ENCODE data around the gene OBP2A.
"Not testable (repeated sequence)": the region's sequence is repeated elsewhere in the genome, so short reads cannot be mapped to it uniquely, and the experiment has no call there.

Gene OBP2A, protein sequence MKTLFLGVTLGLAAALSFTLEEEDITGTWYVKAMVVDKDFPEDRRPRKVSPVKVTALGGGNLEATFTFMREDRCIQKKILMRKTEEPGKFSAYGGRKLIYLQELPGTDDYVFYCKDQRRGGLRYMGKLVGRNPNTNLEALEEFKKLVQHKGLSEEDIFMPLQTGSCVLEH

DNA sequence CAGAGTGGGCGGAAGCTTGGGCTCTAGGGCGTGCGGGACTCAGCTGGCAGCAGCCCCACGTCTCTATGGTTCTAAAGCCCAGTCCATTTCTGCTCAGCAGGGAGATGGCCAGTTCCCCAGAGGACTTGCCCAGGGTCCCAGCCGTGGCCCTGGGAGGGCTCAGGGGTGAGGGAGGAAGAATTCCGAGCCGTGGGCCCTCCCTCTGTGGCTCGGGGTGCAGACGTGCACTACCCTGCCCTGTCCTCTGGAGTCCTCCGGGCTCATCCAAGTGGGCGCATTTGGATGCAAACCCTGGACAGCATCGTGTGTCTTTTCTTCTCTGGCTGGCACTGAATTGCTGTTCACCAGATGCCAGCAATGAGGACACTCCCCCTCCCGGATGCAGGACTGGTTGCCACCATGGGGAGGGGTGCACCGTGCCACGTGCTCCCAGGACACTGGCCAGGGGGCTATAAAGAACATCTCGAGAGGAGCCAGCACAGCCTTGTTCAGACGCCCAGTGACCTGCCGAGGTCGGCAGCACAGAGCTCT lies at the start of gene OBP2A:
TSS of gene OBP2A (plus strand) at position 481 of the 531 bp plus-strand sequence. CDS start 55 bp downstream, outside the sequence.
- not testable (repeated sequence) for DNase-seq (ENCODE audit: low read depth)

DNA sequence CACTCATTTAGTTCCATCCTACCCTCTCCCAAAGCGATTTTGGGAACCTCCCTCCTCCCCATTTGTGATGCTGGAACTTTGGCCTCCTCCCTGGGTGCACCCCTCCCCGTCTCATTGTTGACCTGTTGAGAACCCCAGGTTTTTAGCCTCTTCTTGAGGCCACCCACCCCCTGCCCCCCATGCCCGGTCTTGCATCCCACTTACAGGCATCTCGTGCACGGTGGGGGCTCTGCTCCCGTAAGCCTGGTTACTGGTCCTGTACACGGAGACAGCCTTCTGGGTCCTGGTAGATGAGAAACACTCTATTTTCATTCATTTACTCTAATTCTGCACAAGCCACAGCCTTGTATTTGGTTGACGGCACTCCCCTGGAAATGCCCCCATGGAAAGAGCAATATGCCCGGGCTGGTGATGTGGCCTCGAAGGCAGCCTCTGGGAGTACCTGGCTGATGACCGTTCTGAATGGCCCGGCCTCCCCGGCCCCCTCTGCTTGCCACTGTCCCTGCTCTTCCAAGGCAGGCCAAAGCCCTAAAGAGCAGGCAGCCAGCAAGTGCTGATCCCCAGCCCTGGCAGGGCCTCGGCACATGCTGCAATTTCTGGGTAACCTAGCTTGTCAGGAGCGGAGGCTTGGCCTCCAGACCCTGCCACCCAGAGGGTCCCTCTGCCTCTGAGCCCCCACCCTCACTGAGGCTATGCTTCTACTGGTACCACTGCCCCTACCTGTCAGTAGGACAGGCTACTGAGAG lies 47.4 kb upstream of the OBP2A start:
- no peak for DNase-seq (ENCODE audit: low read depth)

DNA sequence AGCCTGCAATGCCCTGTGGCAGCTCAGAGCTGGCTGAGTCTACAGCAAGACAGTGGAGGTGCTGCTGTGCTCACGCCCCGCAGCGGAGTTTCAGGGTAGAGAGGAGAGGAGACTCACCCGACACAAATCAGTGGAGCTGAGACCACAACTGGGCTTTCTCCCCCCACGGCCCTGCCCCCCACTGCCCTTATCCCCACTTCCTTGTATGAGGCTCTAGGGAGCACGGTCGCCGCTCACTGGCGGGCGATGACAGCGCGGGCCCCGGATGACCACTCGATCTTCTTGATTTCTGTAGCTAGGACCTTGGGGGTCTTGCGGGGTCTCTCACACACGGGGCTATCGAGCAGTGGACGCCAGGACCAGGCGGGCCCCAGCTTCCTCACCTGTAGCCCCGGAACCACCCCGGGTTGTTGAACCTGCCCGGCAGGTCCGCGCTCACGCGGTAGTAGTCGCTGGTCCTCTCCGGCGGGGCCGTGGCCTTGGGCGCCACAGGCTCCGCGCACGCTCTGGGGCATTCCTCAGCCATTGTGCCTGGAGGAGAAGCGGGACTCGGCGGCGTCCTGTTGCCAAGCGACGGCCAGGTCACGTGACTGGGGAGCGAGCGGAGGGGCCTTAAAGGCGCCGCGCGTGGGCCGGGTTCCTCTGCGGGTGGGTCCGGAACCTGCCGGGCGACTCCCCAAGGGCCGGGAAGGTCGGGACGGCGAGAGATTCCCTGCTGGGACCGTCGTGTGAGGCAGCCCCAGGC lies 46.4 kb upstream of the OBP2A start:
- DNase-seq (ENCODE audit: low read depth) = peak; percentile 73

DNA sequence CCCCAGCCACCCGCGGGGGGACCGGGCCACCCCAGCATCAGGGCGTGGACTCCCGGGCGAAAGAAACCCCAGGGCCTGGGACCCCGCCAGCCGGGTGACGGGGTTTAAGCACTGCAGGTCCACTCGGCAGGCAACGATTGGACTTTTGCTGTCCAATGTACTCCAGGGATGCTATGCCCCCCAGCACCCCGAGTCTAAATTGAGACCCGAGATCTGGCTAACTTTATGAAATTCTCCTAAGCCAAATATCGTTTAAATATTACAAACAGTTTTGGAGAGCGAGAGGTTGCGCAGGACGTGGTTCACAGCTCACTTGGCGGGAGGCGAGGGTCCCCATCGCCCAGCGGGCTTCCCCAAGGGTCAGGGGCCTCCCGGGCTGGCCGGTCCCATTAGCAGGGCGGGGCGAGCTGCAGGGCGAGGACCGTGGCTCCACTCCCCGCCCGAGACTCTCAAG lies 45.8 kb upstream of the OBP2A start:
- DNase-seq (ENCODE audit: low read depth) = no peak

DNA sequence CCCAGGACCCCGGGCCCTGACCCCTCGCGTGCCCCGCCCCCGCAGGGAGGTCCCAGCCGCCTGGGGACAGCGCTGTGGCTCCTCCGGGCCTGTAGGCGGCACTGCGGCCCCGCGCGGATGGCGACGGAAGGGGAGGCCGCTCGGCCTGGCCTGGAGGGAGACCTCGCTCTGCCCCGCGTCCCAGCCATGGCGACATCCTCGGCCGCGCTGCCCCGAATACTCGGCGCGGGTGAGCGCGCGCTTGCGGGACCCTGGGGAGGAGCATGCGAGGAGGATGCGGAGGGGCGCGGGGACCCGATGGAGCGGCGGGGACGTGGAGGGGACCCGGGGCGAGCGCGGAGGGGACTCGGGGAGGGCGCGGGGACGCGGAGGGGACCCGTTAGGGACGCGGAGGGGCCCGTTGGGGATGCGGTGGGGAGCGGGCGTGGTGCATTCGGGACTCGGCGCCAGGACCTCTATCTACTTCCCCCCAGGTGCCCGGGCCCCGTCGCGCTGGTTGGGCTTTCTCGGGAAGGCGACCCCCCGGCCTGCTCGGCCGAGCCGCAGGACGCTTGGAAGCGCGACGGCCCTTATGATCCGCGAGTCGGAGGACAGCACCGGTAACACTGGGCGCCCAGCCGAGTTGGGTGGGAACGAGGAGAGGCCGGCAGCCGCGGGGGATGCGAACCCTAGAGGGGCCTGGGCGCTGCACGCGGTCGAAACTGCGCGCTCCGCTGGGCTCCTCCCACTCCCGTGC lies 45.2 kb upstream of the OBP2A start, which contains the start of gene MRPS2:
TSS of gene MRPS2 (plus strand) at position 158 of the 736 bp plus-strand sequence. CDS start at position 187, 29 bp downstream.
- DNase-seq (ENCODE audit: low read depth) = peak; percentile 76

DNA sequence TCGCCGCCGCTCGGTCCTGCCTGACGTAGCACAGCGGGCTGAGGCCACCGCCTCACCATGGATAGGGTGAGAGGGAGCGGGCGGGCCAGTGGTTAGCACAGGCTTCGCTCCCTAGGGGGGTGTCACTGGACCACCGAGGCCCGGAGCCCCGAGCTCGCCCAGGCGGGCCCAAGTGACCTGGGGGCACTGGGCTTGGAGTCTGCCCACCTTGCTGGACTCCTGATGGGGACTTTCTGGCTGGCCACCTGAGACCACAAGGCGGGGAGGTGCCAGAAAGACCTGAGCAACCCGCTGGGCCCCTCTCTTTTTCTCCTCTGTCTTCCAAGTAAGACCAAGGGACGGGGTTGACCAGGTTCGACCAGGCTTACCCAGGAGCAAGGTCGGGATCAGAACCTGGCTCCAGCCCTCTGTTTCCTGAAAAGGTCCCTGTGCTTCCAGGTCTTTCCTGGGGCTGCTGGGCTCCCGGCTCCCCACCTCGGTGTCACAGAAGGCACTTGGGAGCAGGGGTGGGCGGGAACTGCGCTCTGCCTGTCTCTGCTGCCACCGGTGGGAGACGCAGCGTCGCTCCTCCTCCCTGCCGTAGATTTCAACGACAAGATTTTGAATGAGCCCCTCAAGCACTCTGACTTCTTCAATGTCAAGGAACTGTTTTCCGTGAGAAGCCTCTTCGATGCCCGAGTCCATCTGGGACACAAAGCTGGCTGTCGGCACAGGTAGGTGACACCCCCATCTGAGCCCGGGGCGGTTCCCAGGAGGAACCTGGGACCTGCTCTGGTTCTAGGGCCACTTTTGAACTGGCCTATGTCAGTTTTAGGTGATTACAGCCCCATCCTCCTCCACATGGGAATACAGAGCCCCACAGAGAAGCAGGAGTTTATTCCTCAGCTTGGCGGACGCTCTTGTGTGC lies 44.4 kb upstream of the OBP2A start:
- no peak for DNase-seq (ENCODE audit: low read depth)

DNA sequence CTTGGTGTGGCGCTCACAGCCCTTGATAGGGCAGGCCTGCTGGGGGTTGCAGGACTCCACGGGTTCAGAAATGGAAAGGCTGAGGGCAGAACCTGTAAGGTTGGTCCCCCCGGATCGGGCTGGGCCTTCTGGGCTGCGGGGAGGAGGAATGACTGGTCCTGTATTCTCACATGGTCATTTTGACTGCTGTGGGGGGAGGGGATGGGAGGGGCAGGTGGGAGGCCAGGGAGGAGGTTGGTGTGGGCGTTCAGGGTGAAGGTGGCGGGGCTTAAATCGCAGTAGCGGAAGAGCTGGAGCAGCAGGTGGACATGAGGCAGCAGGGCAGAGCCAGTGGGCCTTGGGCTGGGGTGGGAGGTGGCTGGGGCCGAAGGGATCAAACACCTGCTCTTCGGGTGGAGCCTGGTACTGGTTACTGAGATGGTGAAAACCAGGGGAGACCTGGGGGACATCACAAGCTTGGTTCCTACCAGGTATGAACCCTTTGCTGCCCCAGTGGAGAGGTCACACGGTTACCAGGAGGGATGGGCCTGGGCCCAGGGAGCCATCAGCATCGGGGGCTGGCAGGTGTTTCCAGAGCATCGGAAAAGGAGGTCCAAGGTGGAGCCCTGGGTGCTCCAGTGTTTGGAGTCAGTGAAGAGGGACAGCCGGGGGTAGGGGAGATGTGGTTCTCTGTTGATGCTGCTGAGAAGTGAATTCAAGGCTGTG lies 43.6 kb upstream of the OBP2A start:
- DNase-seq (ENCODE audit: low read depth) = no peak

DNA sequence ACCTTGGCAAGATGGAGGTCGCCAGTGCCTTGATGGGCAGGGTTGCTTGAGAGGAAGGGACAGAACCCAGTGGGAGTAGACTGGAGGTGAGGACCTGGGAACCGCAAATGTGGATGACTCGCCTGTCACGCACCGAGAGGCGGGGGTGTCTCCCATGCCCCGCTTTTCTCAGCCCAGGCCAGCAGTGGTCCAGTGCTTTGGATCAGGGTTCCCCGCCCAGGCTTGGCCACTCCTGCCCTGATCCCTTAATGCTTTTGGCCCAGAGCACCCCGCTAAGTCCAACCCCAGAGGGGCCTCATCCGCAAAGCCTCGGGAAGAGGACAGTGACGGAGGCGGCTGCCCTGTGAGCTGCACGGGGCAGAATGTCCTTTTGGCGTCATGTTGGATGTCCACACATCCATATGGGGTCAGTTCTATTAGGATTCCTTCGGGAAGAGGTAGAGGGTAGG lies 43.0 kb upstream of the OBP2A start:
- no peak for DNase-seq (ENCODE audit: low read depth)

DNA sequence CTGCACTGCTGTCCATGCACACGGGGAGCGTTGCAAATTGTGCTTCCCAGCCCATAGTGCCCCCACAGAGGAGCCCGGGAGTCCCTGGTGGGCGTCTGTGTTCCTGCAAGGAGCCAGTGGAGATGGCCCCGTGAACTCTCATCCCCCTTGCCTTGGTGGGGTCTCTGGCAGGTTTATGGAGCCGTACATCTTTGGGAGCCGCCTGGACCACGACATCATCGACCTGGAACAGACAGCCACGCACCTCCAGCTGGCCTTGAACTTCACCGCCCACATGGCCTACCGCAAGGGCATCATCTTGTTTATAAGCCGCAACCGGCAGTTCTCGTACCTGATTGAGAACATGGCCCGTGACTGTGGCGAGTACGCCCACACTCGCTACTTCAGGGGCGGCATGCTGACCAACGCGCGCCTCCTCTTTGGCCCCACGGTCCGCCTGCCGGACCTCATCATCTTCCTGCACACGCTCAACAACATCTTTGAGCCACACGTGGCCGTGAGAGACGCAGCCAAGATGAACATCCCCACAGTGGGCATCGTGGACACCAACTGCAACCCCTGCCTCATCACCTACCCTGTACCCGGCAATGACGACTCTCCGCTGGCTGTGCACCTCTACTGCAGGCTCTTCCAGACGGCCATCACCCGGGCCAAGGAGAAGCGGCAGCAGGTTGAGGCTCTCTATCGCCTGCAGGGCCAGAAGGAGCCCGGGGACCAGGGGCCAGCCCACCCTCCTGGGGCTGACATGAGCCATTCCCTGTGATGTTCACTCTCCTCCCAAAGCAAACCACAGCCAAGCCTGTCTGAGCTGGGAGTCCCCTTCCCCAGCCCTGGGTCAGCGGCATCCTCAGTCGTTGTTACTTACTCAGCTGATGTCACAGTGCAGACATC lies 42.3 kb upstream of the OBP2A start:
- no peak for DNase-seq (ENCODE audit: low read depth)

DNA sequence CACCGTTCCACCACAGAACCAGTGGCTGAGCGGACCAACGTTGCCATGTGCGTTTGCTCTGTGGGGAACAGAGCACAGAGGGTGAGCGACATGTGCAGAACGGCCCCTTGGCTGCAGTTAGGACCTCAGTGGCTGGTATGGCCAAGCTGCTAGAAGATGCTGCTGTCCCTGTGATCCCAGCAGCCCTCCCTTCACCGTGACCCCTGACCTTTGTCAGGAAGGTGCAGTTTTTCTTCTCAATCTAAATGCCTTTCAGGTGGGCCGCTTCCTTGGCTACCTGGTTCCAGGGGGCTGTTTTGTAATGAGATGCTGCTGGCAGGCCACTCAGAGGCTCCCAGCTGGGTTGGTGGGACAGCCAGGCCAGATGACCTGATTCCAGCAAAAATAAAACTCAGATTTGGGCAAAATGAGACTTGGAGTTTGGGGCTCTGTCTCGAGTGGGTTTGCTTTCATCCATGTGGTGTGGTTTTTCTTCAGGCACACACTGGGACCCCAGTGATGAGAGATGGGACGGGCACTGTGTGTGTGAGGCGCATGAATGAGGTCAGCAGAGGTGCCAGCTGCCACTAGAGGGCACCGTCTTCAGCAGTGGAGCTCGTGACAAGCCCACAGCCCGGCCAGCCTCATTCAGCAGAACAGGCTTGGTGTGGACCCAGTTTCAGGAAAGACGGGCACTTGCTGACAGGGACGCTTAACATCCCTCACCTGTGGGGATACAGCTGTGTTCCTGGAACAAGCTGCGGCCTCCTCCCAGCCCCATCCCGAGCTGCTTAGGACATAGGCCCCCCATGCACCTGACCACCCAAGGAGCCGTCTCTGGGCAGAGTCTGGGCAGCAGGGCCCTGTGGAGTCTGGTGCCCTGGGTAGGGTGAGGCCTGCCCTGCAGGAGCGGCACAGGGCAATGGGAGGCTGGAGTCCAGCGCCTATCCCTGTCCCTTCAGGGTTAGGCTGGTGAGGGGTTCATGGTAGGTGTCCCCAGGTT lies 41.4 kb upstream of the OBP2A start:
- no peak for DNase-seq (ENCODE audit: low read depth)

DNA sequence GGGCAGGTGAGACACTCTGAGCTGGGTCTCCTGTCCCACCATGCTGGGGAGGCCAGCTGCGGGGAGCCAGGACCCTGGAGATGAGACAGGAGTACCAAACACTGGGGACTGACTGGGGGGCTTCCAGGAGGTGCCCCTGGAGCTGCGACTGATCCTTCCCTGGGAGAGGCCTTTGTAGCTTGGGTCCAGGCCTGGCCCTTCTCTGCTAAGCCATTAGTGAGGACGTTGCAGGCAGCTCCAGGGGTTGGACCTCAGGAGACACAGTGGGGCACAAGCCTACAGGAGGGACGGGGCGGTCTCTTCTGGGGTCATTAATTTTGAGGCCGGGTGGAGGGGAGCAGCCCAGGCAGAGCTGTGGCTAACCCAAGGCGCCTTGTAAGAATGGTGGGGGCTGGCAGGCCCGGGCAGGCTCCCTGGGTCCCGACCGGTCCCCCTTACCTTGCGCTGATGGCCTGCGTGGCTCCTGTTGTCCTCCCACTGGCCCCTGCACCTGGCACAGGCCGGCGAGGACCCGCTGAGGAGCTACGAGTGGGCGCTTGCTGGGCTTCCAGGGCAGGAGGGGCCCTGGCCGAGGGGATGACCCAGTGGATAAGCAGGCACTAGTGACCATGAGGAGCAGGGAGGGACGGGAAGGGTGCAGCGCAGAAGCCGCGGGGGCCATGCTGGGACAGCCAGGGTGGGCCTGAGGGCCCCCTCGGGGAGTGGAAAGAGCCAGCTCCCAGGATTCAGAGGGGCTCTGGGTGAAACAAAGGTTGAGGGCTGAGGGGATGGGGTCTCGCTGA lies 40.3 kb upstream of the OBP2A start:
- DNase-seq (ENCODE audit: low read depth) = no peak

DNA sequence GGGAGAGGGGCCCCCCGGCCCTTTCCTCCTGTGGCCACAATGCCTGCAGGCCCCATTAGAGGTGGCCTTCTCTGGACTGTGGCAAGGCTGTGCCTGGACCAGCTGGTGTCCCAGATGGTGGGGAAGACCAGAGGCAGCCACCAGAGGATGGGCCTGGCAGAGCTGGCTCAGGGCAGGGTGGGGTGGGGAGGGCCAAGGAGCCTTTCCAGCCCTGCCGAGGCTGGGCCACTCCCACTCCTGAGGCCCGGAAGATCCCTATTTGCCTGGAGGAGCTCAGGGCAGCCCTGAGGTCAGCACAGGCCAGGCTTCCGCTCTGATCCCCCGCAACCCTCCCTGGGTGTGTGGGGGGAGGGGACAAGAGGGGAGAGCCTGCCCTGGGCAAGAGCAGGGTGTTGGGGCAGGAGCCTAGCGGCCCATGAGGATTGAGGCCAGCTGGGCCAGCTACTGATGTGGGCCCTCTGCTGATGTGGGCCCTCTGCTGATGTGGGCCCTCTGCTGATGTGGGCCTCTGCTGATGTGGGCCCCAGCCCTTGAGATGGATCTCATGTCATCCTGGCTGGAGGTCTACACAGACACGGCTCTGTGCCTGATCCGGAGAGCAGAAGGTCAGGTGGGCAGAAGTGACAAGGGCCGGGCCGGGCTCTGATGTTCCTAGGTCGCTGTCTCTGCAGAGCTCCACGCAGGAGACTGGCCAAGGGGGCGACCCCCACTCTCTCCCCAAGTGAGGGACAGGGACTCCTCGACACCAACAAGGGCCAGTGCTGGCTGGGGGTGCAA lies 39.4 kb upstream of the OBP2A start:
- no peak for DNase-seq (ENCODE audit: low read depth)

DNA sequence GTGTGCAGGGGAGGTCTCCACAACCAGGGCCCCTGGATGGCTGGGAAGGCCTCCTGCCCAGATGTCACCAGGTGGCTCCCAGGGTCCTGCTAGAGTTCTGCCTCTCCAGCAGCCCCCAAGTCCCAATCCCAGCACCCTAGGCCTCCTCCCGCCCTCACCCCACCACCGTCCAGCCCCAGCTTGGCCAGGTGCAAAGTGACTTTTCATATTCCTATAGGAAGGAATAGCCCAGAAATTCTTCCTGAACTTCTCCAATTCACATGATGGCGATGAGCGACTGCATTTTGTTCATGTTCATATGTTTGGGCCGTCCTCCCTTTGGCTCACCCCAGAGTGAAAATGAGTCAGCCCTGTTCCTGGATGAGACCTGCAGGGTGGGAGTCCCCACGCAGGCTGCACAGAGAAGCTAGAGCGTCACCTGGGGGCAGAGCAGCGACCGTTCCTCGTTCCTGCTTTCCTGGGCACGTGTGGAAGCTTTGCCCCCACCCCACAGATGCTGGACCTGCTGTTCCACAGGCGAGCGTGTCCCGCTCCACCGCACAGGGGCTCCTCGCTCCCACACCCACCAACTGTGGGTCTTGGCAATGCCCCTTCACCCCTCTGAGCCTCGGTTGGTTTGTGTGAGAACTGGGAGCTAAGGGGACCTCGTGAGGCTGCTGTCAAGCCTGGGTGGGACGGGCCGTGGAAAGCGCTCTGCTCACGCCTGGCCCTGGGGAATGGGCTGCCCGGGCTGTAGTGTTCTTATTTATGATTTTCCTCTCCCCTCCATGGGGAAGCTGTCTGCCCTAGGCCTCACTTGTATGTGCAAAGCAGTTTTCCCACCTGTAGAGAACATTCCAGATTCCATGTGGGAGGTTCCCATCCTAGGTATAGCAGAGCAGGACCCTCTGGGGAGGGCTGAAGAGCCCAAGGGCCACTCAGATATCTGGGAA lies 38.6 kb upstream of the OBP2A start:
- DNase-seq (ENCODE audit: low read depth) = no peak

DNA sequence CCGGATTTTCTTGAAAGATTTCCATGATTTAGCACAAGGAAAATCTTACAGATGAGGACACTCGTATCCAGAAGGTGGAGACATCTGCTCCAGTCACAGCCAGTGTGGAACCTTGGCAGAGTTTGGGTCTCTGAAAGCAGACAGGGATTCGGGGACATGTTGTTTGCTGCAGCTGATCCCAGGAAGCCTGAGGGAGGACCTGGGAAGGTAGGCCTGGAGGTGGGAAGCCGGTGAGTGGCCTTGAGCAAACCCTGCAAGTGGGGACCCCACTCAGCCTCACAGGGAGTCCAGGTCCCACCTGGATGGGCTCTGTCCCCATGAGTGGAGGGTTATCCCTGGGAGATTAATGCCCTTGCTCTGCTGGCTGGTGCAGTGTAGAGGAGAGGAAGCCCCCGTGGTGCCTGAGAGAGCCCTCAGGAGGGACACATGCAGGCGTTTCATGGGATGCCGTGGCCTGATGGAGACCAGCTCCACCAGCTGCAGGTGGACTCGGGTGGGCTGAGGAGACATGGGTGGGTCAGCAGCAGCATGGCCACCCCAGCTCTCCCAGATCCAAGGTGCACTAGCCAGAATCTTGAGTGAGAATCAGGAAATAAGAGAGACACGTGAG lies 37.6 kb upstream of the OBP2A start:
- DNase-seq (ENCODE audit: low read depth) = no peak

DNA sequence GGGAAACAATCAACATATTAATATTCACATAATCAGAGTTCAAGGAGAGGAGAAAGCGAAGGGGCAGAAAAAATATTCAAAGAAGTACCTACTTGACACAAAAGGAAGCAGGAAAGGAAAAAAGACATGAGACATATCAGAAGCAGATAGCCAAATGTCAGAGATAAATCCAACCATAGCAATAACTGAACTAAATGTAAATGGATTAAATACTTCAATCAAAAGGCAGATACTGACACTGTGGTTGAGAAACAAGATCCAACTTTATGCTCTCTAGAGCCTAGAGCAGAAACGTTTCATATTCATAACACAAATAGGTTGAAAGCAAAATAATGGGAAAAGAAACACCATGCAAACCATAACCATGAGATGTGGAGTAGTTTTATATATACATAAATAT lies 36.5 kb upstream of the OBP2A start:
- no peak for DNase-seq (ENCODE audit: low read depth)

All from stimulated activated CD8-positive, alpha-beta memory T cell treated with anti-CD3 and anti-CD28 coated beads, Interleukin-15, amount 100 ng/mL, for 24 hours (primary cell).